ENCODE data around the gene HOXC5. TPM values are rescaled to one million over a fixed set of nuclear protein-coding genes. Genes with fewer than 3 reads are reported as not detected.

Gene HOXC5
- total RNA-seq, 1 donor from 2014 or later = 28.7 TPM

DNA sequence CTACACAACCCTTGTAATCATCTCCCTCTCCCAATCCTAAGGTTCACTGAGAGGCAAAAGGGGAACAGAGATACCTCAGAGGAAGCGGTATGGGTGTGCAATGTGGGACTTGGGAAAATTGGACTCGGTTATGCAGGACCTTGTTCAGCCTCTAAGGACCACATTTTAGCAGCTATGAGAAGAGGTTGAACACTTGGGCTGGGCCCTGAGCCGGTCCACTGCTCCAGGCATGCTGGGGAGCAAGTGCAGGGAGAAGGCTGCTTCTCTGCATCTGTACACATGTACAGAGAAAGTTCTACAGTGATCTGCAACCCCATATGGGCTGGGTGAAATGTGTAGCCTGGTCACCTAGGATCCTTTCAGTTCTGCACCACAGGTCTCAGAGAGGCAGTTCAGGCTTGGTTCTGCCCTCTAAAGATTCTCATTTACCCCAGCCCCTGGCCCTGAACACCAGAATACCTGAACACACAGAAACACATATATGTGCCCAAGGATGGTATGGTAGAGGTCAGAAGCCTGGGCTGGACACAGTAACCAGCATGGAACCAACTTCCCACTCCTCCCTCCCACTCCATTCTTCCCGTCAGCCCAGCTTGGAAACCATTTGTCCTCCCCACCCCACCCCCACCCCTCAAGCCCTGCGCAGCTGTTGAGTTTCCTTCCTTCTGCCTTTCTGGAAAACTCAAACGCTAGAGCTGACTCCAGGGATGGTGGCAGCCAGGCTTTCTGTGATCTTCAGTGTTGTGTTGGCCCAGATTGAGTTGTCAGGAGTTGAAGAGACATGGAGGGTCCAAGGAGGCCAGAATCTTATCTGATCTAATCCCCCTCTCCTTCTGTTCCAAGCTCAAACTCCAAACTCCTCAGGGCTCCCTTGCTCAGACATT, 10.4 kb downstream of the HOXC5 start:
- no peaks in the 10 kb centered on the region for H3K36me3 Mint-ChIP-seq
- peaks cover 90% of the 10 kb centered on the region for H3K4me1 Mint-ChIP-seq

DNA sequence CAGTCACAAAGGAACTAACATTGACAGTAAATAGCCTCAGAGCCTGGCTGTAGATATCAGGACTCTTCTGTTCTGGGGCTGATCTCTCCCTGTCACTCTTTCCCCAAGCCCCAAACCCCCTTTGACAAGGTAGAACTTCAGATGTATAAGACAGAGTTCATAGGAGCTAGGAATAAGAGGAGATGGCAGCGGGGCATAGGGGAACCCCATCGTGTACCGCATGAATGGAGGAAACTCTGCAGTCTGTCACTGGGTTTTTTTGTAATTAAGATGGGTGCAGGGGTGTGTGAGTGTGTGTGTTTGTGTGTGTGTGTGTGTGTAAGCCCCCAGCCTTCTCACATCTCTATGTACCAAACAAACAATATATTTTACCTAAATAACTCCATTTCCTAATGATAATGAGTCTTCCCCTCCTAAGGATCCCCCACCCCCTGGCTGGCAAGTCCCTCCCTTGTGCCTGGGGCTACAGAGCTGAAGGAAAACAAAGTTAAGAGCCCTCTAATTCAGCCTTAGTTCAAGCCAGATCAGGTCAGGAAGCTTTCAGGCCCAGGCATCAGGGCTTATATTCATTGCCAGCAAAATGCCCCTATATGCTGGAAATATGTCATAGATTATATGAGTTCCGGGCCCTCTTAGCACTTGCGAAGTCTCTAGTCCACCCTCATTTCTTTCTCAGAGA, 11.7 kb downstream of the HOXC5 start:
- Mint-ChIP-seq H3K36me3 (no peaks in the 10 kb centered on the region), H3K27me3 (ENCODE audit: low read depth) (peaks cover 31% of the 10 kb centered on the region), H3K4me3 (peak overlapping the region; percentile 72), H3K27ac (peak overlapping the region; percentile 98), H3K4me1 (peaks cover 92% of the 10 kb centered on the region), H3K9me3 (no peaks in the 10 kb centered on the region)
- TF ChIP-seq, protein P1, sequence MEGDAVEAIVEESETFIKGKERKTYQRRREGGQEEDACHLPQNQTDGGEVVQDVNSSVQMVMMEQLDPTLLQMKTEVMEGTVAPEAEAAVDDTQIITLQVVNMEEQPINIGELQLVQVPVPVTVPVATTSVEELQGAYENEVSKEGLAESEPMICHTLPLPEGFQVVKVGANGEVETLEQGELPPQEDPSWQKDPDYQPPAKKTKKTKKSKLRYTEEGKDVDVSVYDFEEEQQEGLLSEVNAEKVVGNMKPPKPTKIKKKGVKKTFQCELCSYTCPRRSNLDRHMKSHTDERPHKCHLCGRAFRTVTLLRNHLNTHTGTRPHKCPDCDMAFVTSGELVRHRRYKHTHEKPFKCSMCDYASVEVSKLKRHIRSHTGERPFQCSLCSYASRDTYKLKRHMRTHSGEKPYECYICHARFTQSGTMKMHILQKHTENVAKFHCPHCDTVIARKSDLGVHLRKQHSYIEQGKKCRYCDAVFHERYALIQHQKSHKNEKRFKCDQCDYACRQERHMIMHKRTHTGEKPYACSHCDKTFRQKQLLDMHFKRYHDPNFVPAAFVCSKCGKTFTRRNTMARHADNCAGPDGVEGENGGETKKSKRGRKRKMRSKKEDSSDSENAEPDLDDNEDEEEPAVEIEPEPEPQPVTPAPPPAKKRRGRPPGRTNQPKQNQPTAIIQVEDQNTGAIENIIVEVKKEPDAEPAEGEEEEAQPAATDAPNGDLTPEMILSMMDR (IDR thresholded peaks at IDR 0.05; ENCODE audit: unreplicated experiment) = no peak
- DNase-seq (ENCODE audit: low spot score in 2 of 2, unreplicated experiment in 2 of 2) = no peak

More for the DNA sequence above, 10.4 kb downstream of the HOXC5 start:
- peak overlapping the region; percentile 72 for H3K4me3 Mint-ChIP-seq
- H3K27me3 Mint-ChIP-seq (ENCODE audit: low read depth) = peaks cover 22% of the 10 kb centered on the region
- no peaks in the 10 kb centered on the region for H3K9me3 Mint-ChIP-seq
- no peak for DNase-seq (ENCODE audit: low spot score in 2 of 2, unreplicated experiment in 2 of 2)
- TF ChIP-seq, protein P1 (IDR thresholded peaks at IDR 0.05; ENCODE audit: unreplicated experiment) = no peak
- H3K27ac Mint-ChIP-seq = peak overlapping the region; percentile 98

DNA sequence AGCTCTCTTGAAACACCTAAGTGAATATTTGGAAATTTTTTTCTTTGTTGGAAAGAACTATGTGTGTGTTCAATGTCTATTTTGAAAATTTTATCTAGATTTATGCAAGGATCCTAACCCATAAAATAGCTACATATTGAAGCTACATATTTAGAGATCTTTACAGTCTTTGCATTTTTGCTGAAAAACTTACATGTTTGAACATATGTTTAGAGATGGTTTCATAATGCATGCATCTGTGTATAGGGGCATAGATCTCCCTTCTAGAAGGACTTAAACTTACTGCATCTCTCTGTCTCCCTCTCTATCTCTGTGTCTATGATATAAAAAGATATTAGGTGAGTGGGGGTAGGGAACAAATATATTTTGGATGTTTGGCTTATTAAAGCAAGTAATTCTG, 12.6 kb downstream of the HOXC5 start:
- Mint-ChIP-seq H3K27me3 (ENCODE audit: low read depth) (peaks cover 38% of the 10 kb centered on the region), H3K9me3 (no peaks in the 10 kb centered on the region), H3K27ac (peak overlapping the region; percentile 98), H3K4me3 (peak overlapping the region; percentile 72), H3K36me3 (no peaks in the 10 kb centered on the region), H3K4me1 (peaks cover 92% of the 10 kb centered on the region)
- TF ChIP-seq, protein P1 (IDR thresholded peaks at IDR 0.05; ENCODE audit: unreplicated experiment) = no peak
- DNase-seq (ENCODE audit: low spot score in 2 of 2, unreplicated experiment in 2 of 2) = no peak

DNA sequence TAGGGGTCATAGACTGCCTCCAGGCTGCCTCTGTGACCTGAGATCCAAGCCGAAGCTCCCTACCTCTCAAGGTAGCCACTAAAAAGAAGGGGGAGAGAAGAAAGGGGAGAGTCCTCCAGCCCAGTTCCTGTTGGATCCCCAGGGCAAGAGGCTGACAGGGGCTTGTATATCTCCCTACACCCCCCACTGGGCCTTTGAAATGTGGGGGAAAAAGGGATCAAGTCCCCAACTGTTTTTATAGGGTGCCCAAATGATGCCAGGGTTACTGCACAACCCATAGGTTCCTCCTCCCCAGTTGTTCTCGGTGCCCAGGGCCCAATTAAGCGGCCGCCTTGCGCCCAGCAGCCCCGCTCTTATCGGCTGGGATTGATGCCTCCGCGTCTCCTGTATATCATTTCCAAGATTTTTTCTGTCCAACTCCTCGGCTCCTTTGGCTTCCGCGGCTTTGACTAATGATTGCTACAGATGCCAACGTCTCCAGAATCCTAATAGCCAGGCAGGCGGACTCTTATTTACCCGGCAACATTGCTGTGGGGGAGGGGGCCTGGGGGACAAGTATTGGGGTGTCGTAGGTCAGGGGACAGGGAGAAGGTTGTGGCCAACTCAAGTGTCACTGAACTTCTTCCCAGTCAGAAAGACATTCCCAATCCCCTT, 13.1 kb downstream of the HOXC5 start:
- H3K4me1 Mint-ChIP-seq = peaks cover 94% of the 10 kb centered on the region
- no peaks in the 10 kb centered on the region for H3K9me3 Mint-ChIP-seq

DNA sequence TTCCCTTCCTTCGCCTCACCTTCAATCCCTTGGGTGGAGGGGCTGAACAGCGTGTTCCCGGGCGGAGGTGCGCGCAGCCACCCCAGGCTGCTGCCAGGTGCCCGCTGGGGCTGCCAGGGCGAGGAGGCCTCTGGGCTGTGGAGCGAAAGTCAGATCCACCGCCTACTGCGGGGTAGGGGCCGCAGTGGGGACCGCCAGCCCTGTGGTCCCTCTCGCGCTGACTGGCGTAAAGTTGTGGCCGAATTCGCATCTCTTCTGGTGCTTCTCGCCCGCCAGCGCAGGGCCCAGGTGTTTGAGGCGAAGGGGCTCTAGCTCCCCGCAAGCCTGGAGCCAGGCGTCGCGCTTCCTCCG, 13.9 kb downstream of the HOXC5 start:
- TF ChIP-seq, protein P1 (IDR thresholded peaks at IDR 0.05; ENCODE audit: unreplicated experiment) = no peak
- DNase-seq (ENCODE audit: low spot score in 2 of 2, unreplicated experiment in 2 of 2) = peak in 1 of 2 experiments; percentile 51
- Mint-ChIP-seq H3K4me1 (peaks cover 95% of the 10 kb centered on the region), H3K4me3 (peak overlapping the region; percentile 72), H3K27ac (peak overlapping the region; percentile 98), H3K27me3 (ENCODE audit: low read depth) (peaks cover 47% of the 10 kb centered on the region), H3K36me3 (no peaks in the 10 kb centered on the region), H3K9me3 (no peaks in the 10 kb centered on the region)

More for the DNA sequence above, 13.1 kb downstream of the HOXC5 start:
- peak overlapping the region; percentile 72 for H3K4me3 Mint-ChIP-seq
- TF ChIP-seq, protein P1 (IDR thresholded peaks at IDR 0.05; ENCODE audit: unreplicated experiment) = no peak
- H3K27me3 Mint-ChIP-seq (ENCODE audit: low read depth) = peaks cover 42% of the 10 kb centered on the region
- H3K27ac Mint-ChIP-seq = peak overlapping the region; percentile 98
- no peaks in the 10 kb centered on the region for H3K36me3 Mint-ChIP-seq
- DNase-seq (ENCODE audit: low spot score in 2 of 2, unreplicated experiment in 2 of 2) = no peak

Measured in mesothelial cell of epicardium (in vitro differentiated cells).